ENCODE results near the gene PTPRN2. TPM values are rescaled to one million over a fixed set of nuclear protein-coding genes. Genes with fewer than 3 reads are reported as not detected.
"Not testable (repeated sequence)": the region's sequence is repeated elsewhere in the genome, so short reads cannot be mapped to it uniquely, and the experiment has no call there.

The PTPRN2 gene
- total RNA-seq, 1 donor from 2014 or later = 0.41 TPM

DNA sequence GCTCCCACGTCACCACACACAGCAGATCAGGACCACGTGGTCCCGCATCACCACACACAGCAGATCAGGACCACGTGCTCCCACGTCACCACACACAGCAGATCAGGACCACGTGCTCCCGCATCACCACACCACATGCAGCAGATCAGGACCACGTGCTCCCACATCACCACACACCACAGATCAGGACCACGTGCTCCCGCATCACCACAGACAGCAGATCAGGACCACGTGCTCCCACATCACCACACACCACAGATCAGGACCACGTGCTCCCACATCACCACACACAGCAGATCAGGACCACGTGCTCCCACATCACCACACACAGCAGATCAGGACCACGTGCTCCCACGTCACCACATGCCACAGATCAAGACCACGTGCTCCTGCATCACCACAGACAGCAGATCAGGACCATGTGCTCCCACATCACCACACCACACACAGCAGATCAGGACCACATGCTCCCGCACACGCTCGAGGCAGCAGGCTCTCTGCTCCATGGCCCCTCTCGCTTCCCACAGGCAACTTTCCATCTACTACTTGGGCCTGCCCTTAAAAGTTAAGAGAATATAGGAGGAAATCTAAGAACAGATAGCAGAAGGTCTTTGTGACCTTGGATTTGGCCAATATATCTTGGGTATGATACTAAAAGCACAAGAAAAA, 1024.0 kb downstream of the PTPRN2 start:
- H3K27ac Mint-ChIP-seq; H3K4me1 Mint-ChIP-seq (ENCODE audit: low read depth); intact Hi-C loops (cut with micrococcal nuclease): not testable (repeated sequence)

DNA sequence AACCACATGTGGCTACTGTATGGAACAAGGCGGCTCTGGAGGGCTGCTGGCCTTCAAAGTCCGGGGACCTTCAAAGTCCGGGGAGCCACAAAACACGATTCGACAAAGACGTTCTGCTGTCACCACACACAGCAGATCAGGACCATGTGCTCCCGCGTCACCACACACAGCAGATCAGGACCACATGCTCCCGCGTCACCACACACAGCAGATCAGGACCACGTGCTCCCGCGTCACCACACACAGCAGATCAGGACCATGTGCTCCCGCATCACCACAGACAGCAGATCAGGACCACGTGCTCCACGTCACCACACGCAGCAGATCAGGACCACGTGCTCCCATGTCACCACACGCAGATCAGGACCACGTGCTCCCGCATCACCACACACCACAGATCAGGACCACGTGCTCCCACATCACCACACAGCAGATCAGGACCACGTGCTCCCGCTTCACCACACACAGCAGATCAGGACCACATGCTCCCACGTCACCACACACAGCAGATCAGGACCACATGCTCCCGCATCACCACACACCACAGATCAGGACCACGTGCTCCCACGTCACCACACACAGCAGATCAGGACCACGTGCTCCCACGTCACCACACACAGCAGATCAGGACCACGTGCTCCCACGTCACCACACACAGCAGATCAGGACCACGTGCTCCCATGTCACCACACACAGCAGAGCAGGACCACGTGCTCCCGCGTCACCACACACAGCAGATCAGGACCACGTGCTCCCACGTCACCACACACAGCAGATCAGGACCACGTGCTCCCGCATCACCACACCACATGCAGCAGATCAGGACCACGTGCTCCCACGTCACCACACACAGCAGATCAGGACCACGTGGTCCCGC, 1024.9 kb downstream of the PTPRN2 start:
- H3K4me3 Mint-ChIP-seq; H3K27ac Mint-ChIP-seq; H3K9me3 Mint-ChIP-seq; DNase-seq (ENCODE audit: low spot score); H3K36me3 Mint-ChIP-seq (ENCODE audit: low read depth); H3K27me3 Mint-ChIP-seq (ENCODE audit: insufficient read depth); H3K4me1 Mint-ChIP-seq (ENCODE audit: low read depth); intact Hi-C loops (cut with micrococcal nuclease): not testable (repeated sequence)

More for the DNA sequence above, 1024.0 kb downstream of the PTPRN2 start:
- not testable (repeated sequence) for H3K4me3 Mint-ChIP-seq; H3K27me3 Mint-ChIP-seq (ENCODE audit: insufficient read depth); H3K36me3 Mint-ChIP-seq (ENCODE audit: low read depth); H3K9me3 Mint-ChIP-seq; DNase-seq (ENCODE audit: low spot score)

DNA sequence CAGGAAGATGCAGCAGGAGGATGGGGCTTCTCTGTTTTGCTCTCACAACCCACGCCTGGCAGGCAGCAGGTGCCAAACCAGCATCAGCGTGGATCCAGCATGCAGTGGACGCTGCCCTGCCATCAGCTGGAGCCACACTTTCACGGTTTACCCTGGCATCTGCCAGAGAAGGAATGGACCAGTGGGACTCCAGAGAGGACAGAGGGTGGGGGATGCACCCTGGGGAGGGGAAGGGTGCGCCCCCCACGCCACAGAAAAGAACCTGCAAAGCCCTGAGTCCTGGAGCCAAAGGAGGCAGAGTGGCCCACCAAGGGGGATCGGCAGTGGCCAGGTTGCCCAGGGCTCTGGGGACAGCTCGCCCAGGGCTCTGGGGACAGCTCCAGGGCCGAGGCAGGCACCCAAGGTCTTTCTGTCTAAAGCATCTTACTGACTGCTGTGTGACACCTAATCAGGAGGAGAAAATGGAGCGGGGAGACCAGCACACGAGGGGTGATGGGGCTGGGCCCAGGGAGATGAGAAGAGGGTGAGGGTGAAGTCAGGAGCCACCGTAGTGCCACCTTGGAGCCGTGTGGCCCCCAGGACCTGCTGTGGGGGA, 1025.7 kb downstream of the PTPRN2 start:
- Mint-ChIP-seq H3K27me3 (ENCODE audit: insufficient read depth) (no peaks in the 10 kb centered on the region), H3K4me1 (ENCODE audit: low read depth) (no peaks in the 10 kb centered on the region), H3K4me3 (no peak overlapping the region)

DNA sequence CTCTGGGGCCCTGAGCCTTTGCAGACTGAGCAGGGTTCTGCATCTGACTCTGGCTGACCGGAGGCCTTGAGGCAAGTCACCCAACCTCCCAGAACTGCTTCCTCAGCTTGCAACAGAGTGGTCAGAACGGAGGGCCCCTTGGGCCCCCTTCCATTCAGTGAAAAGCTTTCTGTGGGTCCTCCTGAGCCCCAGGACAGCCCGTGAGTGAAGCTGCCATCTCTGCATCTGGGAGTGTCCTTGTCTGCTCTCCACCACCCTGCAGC, 1026.2 kb downstream of the PTPRN2 start:
- H3K9me3 Mint-ChIP-seq = no peaks in the 10 kb centered on the region

More for the DNA sequence above, 1025.7 kb downstream of the PTPRN2 start:
- no peaks in the 10 kb centered on the region for H3K36me3 Mint-ChIP-seq (ENCODE audit: low read depth)
- H3K9me3 Mint-ChIP-seq = no peaks in the 10 kb centered on the region
- intact Hi-C loops (cut with micrococcal nuclease) = no loop called here
- no peak overlapping the region for H3K27ac Mint-ChIP-seq
- no peak for DNase-seq (ENCODE audit: low spot score)

DNA sequence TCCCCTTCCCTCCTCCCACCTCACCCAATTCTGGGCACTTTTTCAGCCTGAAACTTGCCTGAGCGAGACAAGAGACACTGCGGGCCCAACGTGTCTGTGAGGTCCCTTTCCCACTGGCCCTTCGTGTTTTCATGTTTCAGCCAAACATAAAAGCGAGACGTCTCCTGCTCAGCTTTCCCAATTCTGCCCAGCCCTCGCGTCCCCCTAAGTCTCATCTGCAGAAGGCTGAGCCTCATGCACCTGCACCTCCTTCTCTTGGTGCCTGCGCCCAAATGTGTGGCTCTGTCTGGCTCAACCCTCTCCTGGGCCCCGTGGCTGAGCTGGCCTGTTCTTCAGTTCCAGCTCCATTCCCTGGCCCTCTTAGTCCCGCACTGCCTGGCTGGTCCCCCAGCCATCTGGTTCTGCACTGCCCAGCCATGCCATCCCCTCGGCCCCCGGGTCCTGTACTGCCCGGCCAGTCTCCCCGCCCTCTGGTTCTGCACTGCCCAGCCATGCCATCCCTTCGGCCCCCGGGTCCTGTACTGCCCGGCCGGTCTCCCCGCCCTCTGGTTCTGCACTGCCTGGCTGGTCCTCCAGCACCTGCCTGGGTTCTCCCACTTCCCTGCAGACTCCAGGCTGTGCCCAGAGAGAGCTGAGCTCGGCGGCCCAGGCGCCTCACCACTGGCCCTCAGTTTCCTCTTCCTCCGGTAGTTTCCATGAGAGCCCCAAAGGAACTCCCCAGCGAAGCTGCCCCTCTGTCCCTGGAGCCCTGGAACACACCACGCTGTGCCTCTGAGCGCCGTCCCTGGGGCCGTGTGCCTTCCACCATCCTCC, 1026.7 kb downstream of the PTPRN2 start:
- Mint-ChIP-seq H3K27ac (no peak overlapping the region), H3K9me3 (no peaks in the 10 kb centered on the region), H3K36me3 (ENCODE audit: low read depth) (no peaks in the 10 kb centered on the region), H3K4me1 (ENCODE audit: low read depth) (no peaks in the 10 kb centered on the region), H3K4me3 (no peak overlapping the region), H3K27me3 (ENCODE audit: insufficient read depth) (no peaks in the 10 kb centered on the region)
- intact Hi-C loops (cut with micrococcal nuclease) = no loop called here
- no peak for DNase-seq (ENCODE audit: low spot score)

More for the DNA sequence above, 1026.2 kb downstream of the PTPRN2 start:
- H3K27ac Mint-ChIP-seq = no peak overlapping the region
- no peak overlapping the region for H3K4me3 Mint-ChIP-seq
- intact Hi-C loops (cut with micrococcal nuclease) = no loop called here
- DNase-seq (ENCODE audit: low spot score) = no peak
- no peaks in the 10 kb centered on the region for H3K36me3 Mint-ChIP-seq (ENCODE audit: low read depth)
- H3K27me3 Mint-ChIP-seq (ENCODE audit: insufficient read depth) = no peaks in the 10 kb centered on the region
- no peaks in the 10 kb centered on the region for H3K4me1 Mint-ChIP-seq (ENCODE audit: low read depth)

DNA sequence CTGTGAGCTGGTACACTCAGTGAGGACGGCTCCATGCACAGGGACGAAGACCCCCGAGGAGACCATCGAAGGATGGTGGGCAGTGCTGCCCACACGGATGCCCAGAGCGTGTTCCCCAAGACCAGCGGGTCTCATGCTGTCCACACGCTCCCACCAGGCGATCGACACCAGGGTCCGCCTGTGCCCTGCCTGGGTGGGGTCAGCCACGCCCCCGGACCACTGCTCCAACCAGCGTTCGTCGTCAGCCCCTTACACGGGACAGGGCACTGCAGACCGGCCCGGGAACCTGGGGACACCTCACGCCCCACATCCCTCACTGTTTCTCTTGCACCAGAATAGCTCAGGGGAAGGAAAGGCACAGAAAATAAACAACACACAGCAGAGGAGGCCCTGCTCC, 1027.4 kb downstream of the PTPRN2 start:
- no peak overlapping the region for H3K4me3 Mint-ChIP-seq
- H3K36me3 Mint-ChIP-seq (ENCODE audit: low read depth) = no peaks in the 10 kb centered on the region
- DNase-seq (ENCODE audit: low spot score) = no peak
- no peaks in the 10 kb centered on the region for H3K9me3 Mint-ChIP-seq
- intact Hi-C loops (cut with micrococcal nuclease) = no loop called here
- no peaks in the 10 kb centered on the region for H3K4me1 Mint-ChIP-seq (ENCODE audit: low read depth)
- H3K27ac Mint-ChIP-seq = no peak overlapping the region
- no peaks in the 10 kb centered on the region for H3K27me3 Mint-ChIP-seq (ENCODE audit: insufficient read depth)

DNA sequence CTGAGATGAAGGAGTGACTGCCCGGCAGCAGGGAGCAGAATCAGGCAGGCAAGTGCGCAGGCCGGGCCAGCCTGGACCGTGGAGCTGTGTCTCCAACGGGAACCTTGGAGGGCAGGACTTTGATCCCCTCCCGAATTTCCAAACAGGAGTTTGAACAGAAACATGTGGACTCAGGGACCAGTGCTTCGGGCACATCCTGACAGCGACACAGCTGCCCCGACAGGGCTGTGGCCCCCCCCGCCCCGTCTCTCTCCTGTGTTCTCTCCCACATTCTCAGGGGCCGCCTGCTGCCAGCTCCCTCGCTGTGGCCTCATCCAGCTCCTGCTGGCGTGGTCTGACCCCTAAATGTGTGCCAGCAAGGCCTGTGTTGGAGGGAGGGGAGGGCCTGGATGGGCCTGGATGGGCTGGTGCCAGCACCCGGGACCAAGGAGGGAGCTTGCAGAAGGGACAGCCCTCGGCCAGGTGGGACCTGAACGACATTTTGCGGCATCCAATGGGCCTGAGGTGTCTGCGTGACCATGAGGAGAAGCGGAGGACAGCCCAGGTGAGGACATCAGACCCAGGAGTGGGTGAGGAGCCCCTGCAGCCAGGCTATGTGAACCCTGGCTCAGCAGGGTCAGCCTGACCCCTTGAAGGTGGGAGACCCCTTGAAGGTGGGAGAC, 1027.9 kb downstream of the PTPRN2 start:
- H3K27ac Mint-ChIP-seq = no peak overlapping the region
- H3K4me3 Mint-ChIP-seq = no peak overlapping the region
- no peaks in the 10 kb centered on the region for H3K9me3 Mint-ChIP-seq
- H3K27me3 Mint-ChIP-seq (ENCODE audit: insufficient read depth) = no peaks in the 10 kb centered on the region
- intact Hi-C loops (cut with micrococcal nuclease) = no loop called here
- no peak for DNase-seq (ENCODE audit: low spot score)
- H3K36me3 Mint-ChIP-seq (ENCODE audit: low read depth) = no peaks in the 10 kb centered on the region
- no peaks in the 10 kb centered on the region for H3K4me1 Mint-ChIP-seq (ENCODE audit: low read depth)

DNA sequence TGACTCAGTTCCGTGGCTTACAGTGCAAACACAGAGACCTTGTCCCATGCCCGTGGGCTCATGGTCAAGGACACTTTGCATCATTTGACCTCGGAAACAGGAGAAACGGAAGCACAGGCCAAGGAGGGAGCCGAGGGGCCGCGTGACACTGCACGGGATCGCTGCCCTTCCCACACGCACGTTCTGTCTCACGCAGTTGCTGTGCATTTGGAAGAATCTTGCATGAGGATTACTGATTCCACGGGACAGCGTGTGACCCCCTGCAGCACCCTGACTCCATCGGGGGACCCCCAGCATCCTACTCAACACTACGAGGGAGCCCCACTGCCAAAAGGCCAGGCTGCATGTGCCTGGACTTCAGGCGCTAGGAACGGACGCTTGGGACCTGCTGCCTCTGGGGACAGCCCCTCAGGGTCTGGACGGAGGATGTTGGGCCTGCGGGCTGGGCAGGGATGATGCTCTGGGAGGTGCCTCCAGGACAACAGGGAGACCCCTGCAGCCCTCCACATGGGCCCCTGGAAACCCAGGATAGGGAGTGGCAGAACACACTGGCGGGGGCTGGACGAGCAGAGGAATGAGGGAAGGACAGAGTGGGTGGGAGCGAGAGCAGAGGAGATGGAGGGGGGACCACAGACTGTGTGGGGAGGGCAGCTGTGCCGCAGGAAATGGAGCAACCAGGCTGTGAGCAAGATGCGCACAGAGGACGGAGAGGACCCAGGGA, 1028.6 kb downstream of the PTPRN2 start:
- Mint-ChIP-seq H3K4me3 (no peak overlapping the region), H3K27me3 (ENCODE audit: insufficient read depth) (no peaks in the 10 kb centered on the region), H3K36me3 (ENCODE audit: low read depth) (no peaks in the 10 kb centered on the region), H3K9me3 (no peaks in the 10 kb centered on the region), H3K27ac (no peak overlapping the region), H3K4me1 (ENCODE audit: low read depth) (no peaks in the 10 kb centered on the region)
- intact Hi-C loops (cut with micrococcal nuclease) = no loop called here
- DNase-seq (ENCODE audit: low spot score) = no peak

DNA sequence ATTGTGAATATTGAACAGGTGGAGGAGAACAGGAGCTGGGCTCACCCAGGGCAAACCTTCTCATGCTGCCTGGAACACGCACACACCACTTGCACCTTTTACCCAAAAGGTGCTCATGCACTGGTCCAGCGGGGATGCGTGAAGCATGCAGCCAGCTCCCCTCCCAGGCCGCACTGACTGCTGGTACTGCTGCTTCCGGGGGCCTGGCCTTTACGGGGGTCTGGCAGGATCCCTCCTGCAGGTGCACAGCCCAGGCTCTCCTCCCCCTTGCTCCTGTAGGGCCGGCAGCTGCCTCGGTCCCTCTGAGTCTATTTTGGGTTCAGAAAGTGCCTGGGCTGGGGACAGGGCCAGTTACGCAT, 1029.1 kb downstream of the PTPRN2 start:
- Mint-ChIP-seq H3K9me3 (no peaks in the 10 kb centered on the region), H3K4me3 (no peak overlapping the region), H3K27ac (no peak overlapping the region), H3K4me1 (ENCODE audit: low read depth) (no peaks in the 10 kb centered on the region), H3K27me3 (ENCODE audit: insufficient read depth) (no peaks in the 10 kb centered on the region), H3K36me3 (ENCODE audit: low read depth) (no peaks in the 10 kb centered on the region)
- DNase-seq (ENCODE audit: low spot score) = no peak
- intact Hi-C loops (cut with micrococcal nuclease) = no loop called here

DNA sequence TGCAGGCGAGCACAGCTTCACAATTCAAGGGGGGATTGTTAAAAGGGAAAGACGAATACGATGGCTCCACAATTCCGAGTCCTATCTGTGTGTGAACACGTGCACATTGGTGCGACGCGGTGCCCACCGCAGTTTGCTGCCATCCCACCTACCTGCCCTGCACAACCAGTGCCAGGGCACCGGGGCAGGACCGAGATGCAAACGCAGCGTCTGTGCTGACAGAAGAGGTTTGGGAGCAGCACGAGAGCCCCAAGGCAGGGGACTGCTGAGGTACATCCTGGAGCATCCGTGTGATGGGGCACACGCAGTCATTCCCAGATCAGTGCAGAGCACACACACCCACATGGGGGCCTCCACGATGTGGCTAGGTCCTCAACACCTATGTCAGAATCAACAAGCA, 1029.6 kb downstream of the PTPRN2 start:
- no peak overlapping the region for H3K27ac Mint-ChIP-seq
- no peaks in the 10 kb centered on the region for H3K9me3 Mint-ChIP-seq
- no peaks in the 10 kb centered on the region for H3K4me1 Mint-ChIP-seq (ENCODE audit: low read depth)
- intact Hi-C loops (cut with micrococcal nuclease) = no loop called here
- no peaks in the 10 kb centered on the region for H3K27me3 Mint-ChIP-seq (ENCODE audit: insufficient read depth)
- no peak for DNase-seq (ENCODE audit: low spot score)
- no peak overlapping the region for H3K4me3 Mint-ChIP-seq
- H3K36me3 Mint-ChIP-seq (ENCODE audit: low read depth) = no peaks in the 10 kb centered on the region

DNA sequence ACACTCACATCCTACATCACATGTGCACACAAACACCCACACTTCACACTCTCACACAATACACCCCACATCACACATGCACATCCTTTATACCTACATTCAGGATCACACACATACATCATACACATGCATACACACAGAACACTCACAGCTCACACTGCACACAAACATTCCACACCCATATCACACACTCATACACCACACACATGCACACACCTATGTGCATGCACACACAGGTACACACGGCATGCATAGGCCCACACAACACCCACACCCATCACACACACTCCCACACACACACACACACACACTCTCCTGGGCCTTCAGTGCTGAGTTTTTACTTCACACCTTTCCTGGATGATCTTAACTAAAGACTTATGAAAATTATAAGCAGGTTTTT, 1030.4 kb downstream of the PTPRN2 start:
- Mint-ChIP-seq H3K36me3 (ENCODE audit: low read depth) (no peaks in the 10 kb centered on the region), H3K9me3 (no peaks in the 10 kb centered on the region)

DNA sequence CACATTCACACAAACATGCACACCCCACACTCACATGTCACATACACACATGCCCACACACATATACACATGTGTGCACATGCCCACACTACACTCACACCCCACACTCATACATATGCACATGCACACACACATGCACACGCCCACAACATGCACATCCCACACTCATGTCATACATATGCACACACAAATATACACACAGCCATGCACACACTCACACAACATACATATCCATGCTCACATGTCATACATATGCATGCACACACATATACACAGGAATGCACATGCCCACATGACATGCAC, 1031.0 kb downstream of the PTPRN2 start:
- H3K27me3 Mint-ChIP-seq (ENCODE audit: insufficient read depth) = no peaks in the 10 kb centered on the region
- no peaks in the 10 kb centered on the region for H3K9me3 Mint-ChIP-seq
- H3K27ac Mint-ChIP-seq = no peak overlapping the region
- H3K4me3 Mint-ChIP-seq = no peak overlapping the region
- no peak for DNase-seq (ENCODE audit: low spot score)
- no peaks in the 10 kb centered on the region for H3K4me1 Mint-ChIP-seq (ENCODE audit: low read depth)
- intact Hi-C loops (cut with micrococcal nuclease) = no loop called here
- no peaks in the 10 kb centered on the region for H3K36me3 Mint-ChIP-seq (ENCODE audit: low read depth)

More for the DNA sequence above, 1030.4 kb downstream of the PTPRN2 start:
- no peak overlapping the region for H3K27ac Mint-ChIP-seq
- no peak overlapping the region for H3K4me3 Mint-ChIP-seq
- no peaks in the 10 kb centered on the region for H3K4me1 Mint-ChIP-seq (ENCODE audit: low read depth)
- DNase-seq (ENCODE audit: low spot score) = no peak
- H3K27me3 Mint-ChIP-seq (ENCODE audit: insufficient read depth) = no peaks in the 10 kb centered on the region
- intact Hi-C loops (cut with micrococcal nuclease) = no loop called here

Data from activated T-helper 1 cell treated with anti-CD3 and anti-CD28 coated beads, Interleukin-12 subunit alpha, Interleukin-12 subunit beta, Interleukin-2, Interleukin-4 antibody, amounts not matched to agents 30 ng/mL and 10 ng/mL and 1 ng/mL, durations not matched to agents 14 hours and 24 hours and 36 hours (primary cell).